ENCODE data around the gene LIN52. TPM values are rescaled to one million over a fixed set of nuclear protein-coding genes. Genes with fewer than 3 reads are reported as not detected.

LIN52 gene
- total and polyA plus RNA-seq, 2 of the 13 experiments (the other 11 are each of a cell fraction or from before 2014, with no cell fraction given), result 11.4 to 23.3 TPM

GRCh38 chr14:74240794-74241651 lies 156.3 kb downstream of the LIN52 start:
- TF ChIP-seq ZNF33B (CRISPR knock-in tag; IDR thresholded peaks at IDR 0.05), result no peak
- TF ChIP-seq, protein P1, sequence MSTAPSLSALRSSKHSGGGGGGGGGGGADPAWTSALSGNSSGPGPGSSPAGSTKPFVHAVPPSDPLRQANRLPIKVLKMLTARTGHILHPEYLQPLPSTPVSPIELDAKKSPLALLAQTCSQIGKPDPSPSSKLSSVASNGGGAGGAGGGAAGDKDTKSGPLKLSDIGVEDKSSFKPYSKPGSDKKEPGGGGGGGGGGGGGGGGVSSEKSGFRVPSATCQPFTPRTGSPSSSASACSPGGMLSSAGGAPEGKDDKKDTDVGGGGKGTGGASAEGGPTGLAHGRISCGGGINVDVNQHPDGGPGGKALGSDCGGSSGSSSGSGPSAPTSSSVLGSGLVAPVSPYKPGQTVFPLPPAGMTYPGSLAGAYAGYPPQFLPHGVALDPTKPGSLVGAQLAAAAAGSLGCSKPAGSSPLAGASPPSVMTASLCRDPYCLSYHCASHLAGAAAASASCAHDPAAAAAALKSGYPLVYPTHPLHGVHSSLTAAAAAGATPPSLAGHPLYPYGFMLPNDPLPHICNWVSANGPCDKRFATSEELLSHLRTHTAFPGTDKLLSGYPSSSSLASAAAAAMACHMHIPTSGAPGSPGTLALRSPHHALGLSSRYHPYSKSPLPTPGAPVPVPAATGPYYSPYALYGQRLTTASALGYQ (CRISPR knock-in tag; IDR thresholded peaks at IDR 0.05), result no peak
- TF ChIP-seq TARDBP (CRISPR knock-in tag; IDR thresholded peaks at IDR 0.05), result no peak
- TF ChIP-seq, protein P2, sequence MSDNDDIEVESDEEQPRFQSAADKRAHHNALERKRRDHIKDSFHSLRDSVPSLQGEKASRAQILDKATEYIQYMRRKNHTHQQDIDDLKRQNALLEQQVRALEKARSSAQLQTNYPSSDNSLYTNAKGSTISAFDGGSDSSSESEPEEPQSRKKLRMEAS (IDR thresholded peaks at IDR 0.05), result no peak
- TF ChIP-seq HNRNPL (IDR thresholded peaks at IDR 0.05; ENCODE audit: low read depth, low read length), result no peak
- TF ChIP-seq, protein P3, sequence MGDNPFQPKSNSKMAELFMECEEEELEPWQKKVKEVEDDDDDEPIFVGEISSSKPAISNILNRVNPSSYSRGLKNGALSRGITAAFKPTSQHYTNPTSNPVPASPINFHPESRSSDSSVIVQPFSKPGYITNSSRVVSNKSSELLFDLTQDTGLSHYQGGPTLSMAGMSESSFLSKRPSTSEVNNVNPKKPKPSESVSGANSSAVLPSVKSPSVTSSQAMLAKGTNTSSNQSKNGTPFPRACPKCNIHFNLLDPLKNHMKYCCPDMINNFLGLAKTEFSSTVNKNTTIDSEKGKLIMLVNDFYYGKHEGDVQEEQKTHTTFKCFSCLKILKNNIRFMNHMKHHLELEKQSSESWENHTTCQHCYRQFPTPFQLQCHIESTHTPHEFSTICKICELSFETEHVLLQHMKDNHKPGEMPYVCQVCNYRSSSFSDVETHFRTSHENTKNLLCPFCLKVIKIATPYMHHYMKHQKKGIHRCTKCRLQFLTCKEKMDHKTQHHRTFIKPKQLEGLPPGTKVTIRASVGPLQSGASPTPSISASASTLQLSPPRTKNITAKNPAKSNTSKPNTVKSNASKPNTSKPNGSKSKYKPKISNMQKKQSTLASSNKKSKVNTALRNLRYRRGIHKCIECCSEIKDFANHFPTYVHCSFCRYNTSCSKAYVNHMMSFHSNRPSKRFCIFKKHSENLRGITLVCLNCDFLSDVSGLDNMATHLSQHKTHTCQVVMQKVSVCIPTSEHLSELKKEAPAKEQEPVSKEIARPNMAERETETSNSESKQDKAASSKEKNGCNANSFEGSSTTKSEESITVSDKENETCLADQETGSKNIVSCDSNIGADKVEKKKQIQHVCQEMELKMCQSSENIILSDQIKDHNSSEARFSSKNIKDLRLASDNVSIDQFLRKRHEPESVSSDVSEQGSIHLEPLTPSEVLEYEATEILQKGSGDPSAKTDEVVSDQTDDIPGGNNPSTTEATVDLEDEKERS (CRISPR knock-in tag; IDR thresholded peaks at IDR 0.05), result no peak
- TF ChIP-seq KLF11 (CRISPR knock-in tag; IDR thresholded peaks at IDR 0.05), result no peak
- 86% methylated on average over 78 of the region's 80 CpGs for WGBS (ENCODE audit: low lambda C conversion rate)
- Histone ChIP-seq H3K4me2 (ENCODE audit: low read depth, low read length) (no peak overlapping the region), H3K4me3 (replicated peaks in 1 of 3; ENCODE audit: insufficient read depth in 1 of 3, low read depth in 2 of 3, low read length in 3 of 3) (no peak overlapping the region), H3K27me3 (ENCODE audit: control insufficient read depth in 1 of 2, insufficient read depth in 2 of 2, low read length in 2 of 2) (peaks cover 4 to 45% of the 10 kb centered on the region in 2 experiments; a peak in 4 of 5 replicates), H3K4me1 (ENCODE audit: insufficient read depth, low read length) (no peaks in the 10 kb centered on the region), H3K9me3 (ENCODE audit: low read length) (no peaks in the 10 kb centered on the region), H3K27ac (ENCODE audit: extremely low read length, insufficient read depth, low read length) (no peak overlapping the region), H3K79me2 (ENCODE audit: insufficient read depth, low read length) (no peaks in the 10 kb centered on the region), H4K20me1 (ENCODE audit: insufficient read depth, low read length) (no peaks in the 10 kb centered on the region), H2AFZ (ENCODE audit: low read length) (no peak overlapping the region), H3K36me3 (replicated peaks in 1 of 2; ENCODE audit: control insufficient read depth in 1 of 2, insufficient read depth in 2 of 2, low read length in 2 of 2) (no peaks in the 10 kb centered on the region), H3K9ac (ENCODE audit: insufficient read depth, low read depth, low read length) (no peak overlapping the region)
- DNase-seq (ENCODE audit: low spot score) (no peak), ATAC-seq (no peak), FAIRE-seq (no peak)
- intact Hi-C loops (cut with micrococcal nuclease; ENCODE audit: unreplicated experiment) (no loop called here), in situ Hi-C loops (cut with HindIII; ENCODE audit: extremely low pct_ligation_motif_present, low pct_unique_long_range_greater_than_20kb) (no loop called here)
- ChIA-PET CTCF (ENCODE audit: low intra/inter-chr PET ratio, low total read pairs) (no interaction called here), POLR2A (no interaction called here)
- BruUV-seq (replicated peaks), result no TSS peak

Data from HepG2 (cell line).